ENCODE measurements around the gene LLCFC1.

GRCh38 chr7:142894112-142894984 lies 44.9 kb upstream of the LLCFC1 start:
- TF ChIP-seq CTCF (IDR thresholded peaks at IDR 0.05) (no peak), POLR2A (IDR thresholded peaks at IDR 0.05) (no peak)
